Neural progenitor cell (in vitro differentiated cells): ENCODE data around the gene TCF7L2. TPM values are rescaled to one million over a fixed set of nuclear protein-coding genes. Genes with fewer than 3 reads are reported as not detected.
A peak's percentile ranks its signal among the peaks of the same experiment; 100 is the strongest.

Source experiments
- DNase-seq: peaks from one replicate; pipeline ENCODE4 v3.0.0-alpha.2; 2016; ENCODE audit warnings: low spot score
- H2AFZ ChIP-seq: fragments of 200-600 bp; sonication (generic); replicated peaks from 2 replicates; pipeline ENCODE4 v1.6.1; 2016; ENCODE audit warnings: antibody characterized with exemption
- H3F3A ChIP-seq: fragments of 200-600 bp; sonication (generic); 2 replicates; pipeline ENCODE4 v1.6.1; 2016; ENCODE audit warnings: antibody characterized with exemption, low read depth
- H3K27ac ChIP-seq: fragments of 200-600 bp; sonication (generic); 2 replicates; pipeline ENCODE4 v1.5.1; 2016; ENCODE audit warnings: mild to moderate bottlenecking
- H3K27me3 ChIP-seq: fragments of 200-600 bp; sonication (generic); 2 replicates; pipeline ENCODE4 v1.6.1; 2016; ENCODE audit warnings: mild to moderate bottlenecking, moderate library complexity
- H3K36me3 ChIP-seq: fragments of 200-600 bp; sonication (generic); 2 replicates; pipeline ENCODE4 v1.5.1; 2016
- H3K4me1 ChIP-seq: fragments of 200-600 bp; sonication (generic); 2 replicates; pipeline ENCODE4 v1.6.1; 2016; ENCODE audit warnings: mixed run types
- H3K4me2 ChIP-seq: fragments of 200-600 bp; sonication (generic); 2 replicates; pipeline ENCODE4 v1.6.1; 2016
- H3K4me3 ChIP-seq: fragments of 200-600 bp; sonication (generic); 2 replicates; pipeline ENCODE4 v1.5.1; 2016
- H3K79me2 ChIP-seq: fragments of 200-600 bp; sonication (generic); 2 replicates; pipeline ENCODE4 v1.6.1; 2016; ENCODE audit warnings: low read depth
- H3K9ac ChIP-seq: fragments of 200-600 bp; sonication (generic); 2 replicates; pipeline ENCODE4 v1.6.1; 2016
- H3K9me3 ChIP-seq: fragments of 200-600 bp; sonication (generic); 2 replicates; pipeline ENCODE4 v1.5.1; 2016; ENCODE audit warnings: low read depth
- H4K20me1 ChIP-seq: fragments of 200-600 bp; sonication (generic); 2 replicates; pipeline ENCODE4 v1.6.1; 2016; ENCODE audit warnings: low read depth
- H3K27ac Mint-ChIP-seq: 3 replicates; pipeline ENCODE4 v1.8.0; 2021; ENCODE audit warnings: mixed read lengths
- H3K27me3 Mint-ChIP-seq: 2 replicates; pipeline ENCODE4 v1.8.0; 2022; ENCODE audit warnings: low read depth, mild to moderate bottlenecking, inconsistent platforms, moderate library complexity, mixed read lengths; ENCODE audit not compliant: insufficient read depth
- H3K36me3 Mint-ChIP-seq: 3 replicates; pipeline ENCODE4 v1.8.0; 2021; ENCODE audit warnings: mixed read lengths
- H3K4me1 Mint-ChIP-seq: 3 replicates; pipeline ENCODE4 v1.8.0; 2021; ENCODE audit warnings: mixed read lengths
- H3K4me3 Mint-ChIP-seq: 3 replicates; pipeline ENCODE4 v1.8.0; 2021; ENCODE audit warnings: mild to moderate bottlenecking, moderate library complexity, mixed read lengths
- H3K9me3 Mint-ChIP-seq: 3 replicates; pipeline ENCODE4 v1.8.0; 2020; ENCODE audit warnings: mixed read lengths
- EZH2 ChIP-seq: fragments of 200-600 bp; sonication (generic); IDR thresholded peaks from 2 replicates; pipeline ENCODE4 v1.6.1; 2017; ENCODE audit warnings: antibody characterized with exemption, mild to moderate bottlenecking, moderate library complexity
- EZH2phosphoT487 ChIP-seq: fragments of 200-600 bp; sonication (generic); IDR thresholded peaks from 2 replicates; pipeline ENCODE4 v1.6.1; 2017; ENCODE audit warnings: antibody characterized with exemption
- total RNA-seq: library from RNA; depleted of rRNA; stranded (reverse); fragments of >200 nt; gene quantifications from 2 replicates; pipeline ENCODE4 v1.2.3, GENCODE V29; 2015; ENCODE audit warnings: low replicate concordance
- TF ChIP-seq, protein P1 (sequence below): fragments of 200-600 bp; sonication (generic); IDR thresholded peaks from 2 replicates; pipeline ENCODE4 v1.5.1; 2017; ENCODE audit warnings: antibody characterized with exemption, mild to moderate bottlenecking

The TCF7L2 gene
- total RNA-seq, 1 donor from 2014 or later = 12.3 TPM

DNA sequence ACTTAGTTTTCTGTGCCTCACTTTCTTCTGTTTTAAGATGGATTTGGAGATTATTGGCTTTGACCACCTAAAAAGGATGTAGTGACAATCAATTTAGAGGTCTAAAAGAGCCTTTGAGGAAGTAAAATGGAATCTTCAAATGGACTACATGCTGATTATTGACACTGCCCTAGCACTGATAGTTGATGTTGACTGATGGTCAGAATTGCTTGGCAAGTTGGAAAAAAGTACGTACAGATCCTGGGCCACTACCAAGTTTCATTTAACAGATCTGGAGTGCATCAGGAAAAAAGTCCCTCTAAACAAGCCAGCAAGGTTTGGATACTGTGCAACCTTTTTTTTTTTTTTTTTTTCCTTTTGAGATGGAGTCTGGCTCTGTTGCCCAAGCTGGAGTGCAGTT, 81.1 kb downstream of the TCF7L2 start:
- no peak overlapping the region for H3K27ac Mint-ChIP-seq
- Histone ChIP-seq H3K27ac (no peak overlapping the region), H3K79me2 (peaks cover 98% of the 10 kb centered on the region), H3K9me3 (no peaks in the 10 kb centered on the region), H3K4me3 (no peak overlapping the region), H3K27me3 (no peaks in the 10 kb centered on the region), H4K20me1 (peaks cover 98% of the 10 kb centered on the region), H3K9ac (no peak overlapping the region), H3K4me1 (peaks cover 62% of the 10 kb centered on the region), H3K36me3 (no peaks in the 10 kb centered on the region), H3F3A (peaks cover 54% of the 10 kb centered on the region), H2AFZ (no peak overlapping the region), H3K4me2 (no peak overlapping the region)
- no peak overlapping the region for H3K4me3 Mint-ChIP-seq
- TF ChIP-seq, protein P1, sequence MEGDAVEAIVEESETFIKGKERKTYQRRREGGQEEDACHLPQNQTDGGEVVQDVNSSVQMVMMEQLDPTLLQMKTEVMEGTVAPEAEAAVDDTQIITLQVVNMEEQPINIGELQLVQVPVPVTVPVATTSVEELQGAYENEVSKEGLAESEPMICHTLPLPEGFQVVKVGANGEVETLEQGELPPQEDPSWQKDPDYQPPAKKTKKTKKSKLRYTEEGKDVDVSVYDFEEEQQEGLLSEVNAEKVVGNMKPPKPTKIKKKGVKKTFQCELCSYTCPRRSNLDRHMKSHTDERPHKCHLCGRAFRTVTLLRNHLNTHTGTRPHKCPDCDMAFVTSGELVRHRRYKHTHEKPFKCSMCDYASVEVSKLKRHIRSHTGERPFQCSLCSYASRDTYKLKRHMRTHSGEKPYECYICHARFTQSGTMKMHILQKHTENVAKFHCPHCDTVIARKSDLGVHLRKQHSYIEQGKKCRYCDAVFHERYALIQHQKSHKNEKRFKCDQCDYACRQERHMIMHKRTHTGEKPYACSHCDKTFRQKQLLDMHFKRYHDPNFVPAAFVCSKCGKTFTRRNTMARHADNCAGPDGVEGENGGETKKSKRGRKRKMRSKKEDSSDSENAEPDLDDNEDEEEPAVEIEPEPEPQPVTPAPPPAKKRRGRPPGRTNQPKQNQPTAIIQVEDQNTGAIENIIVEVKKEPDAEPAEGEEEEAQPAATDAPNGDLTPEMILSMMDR = no peak
- TF ChIP-seq EZH2 (no peak), EZH2phosphoT487 (no peak)
- peaks cover 2% of the 10 kb centered on the region for H3K27me3 Mint-ChIP-seq
- H3K9me3 Mint-ChIP-seq = no peaks in the 10 kb centered on the region
- H3K4me1 Mint-ChIP-seq = peaks cover 35% of the 10 kb centered on the region
- H3K36me3 Mint-ChIP-seq = peaks cover 17% of the 10 kb centered on the region
- no peak for DNase-seq

DNA sequence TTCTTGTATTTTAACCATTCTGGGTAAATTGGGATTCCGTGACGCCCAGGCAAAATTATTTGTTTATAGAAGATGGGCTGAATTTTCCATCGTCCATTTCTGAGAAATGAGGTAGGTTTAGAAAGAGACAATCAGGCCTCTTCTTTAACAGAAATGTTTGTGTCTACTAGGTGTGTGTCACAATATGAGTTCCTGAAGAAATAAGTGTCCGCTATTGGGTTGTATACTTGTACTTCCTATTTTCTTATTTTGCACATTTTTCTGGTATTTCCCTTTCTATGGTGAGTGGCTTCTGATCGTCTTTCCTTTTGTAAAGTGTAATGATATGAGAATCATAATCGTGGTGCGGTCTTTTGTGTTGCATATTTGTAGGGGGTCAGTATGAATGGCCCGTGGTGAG, 83.9 kb downstream of the TCF7L2 start:
- Histone ChIP-seq H2AFZ (no peak overlapping the region), H3K27ac (no peak overlapping the region), H3K9ac (no peak overlapping the region), H3K27me3 (no peaks in the 10 kb centered on the region), H4K20me1 (peaks cover 97% of the 10 kb centered on the region), H3K4me2 (no peak overlapping the region), H3K4me1 (peaks cover 62% of the 10 kb centered on the region), H3F3A (peaks cover 26% of the 10 kb centered on the region), H3K4me3 (no peak overlapping the region), H3K79me2 (peaks cover 100% of the 10 kb centered on the region), H3K36me3 (no peaks in the 10 kb centered on the region), H3K9me3 (no peaks in the 10 kb centered on the region)
- no peak for TF ChIP-seq EZH2phosphoT487
- TF ChIP-seq, protein P1 = no peak
- no peak for TF ChIP-seq EZH2
- Mint-ChIP-seq H3K27ac (no peak overlapping the region), H3K9me3 (no peaks in the 10 kb centered on the region), H3K4me1 (peaks cover 9% of the 10 kb centered on the region), H3K27me3 (peaks cover 2% of the 10 kb centered on the region), H3K36me3 (peaks cover 18% of the 10 kb centered on the region), H3K4me3 (peak overlapping the region; percentile 37)
- no peak for DNase-seq

DNA sequence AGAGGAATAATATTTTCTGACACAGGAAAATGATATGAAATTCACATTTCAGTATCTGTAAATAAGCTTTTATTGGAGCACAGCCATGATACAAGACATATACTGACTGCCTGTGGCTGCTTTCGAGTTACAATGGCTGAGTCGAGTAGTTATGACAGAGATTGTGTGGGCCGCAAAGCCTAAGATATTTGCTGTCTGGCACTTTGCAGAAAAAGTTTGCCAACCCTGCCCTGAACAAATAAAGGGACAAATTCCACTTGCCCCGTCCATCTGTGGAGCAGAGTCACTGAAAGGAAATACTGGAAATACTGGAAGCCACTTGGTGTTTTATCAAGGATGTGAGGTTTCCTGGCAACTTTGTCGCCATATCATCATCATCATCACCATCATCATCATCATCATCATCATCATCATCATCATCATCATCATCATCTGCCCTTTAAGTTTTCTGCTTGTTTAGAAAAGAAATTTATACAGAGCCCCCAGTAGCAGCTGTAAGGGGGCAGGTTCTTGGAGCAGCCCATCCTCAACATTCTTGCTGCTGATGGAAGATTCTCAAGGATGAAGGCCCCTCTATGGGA, 85.8 kb downstream of the TCF7L2 start:
- Histone ChIP-seq H3K27ac (no peak overlapping the region), H3K79me2 (peaks cover 100% of the 10 kb centered on the region), H2AFZ (no peak overlapping the region), H3K4me2 (no peak overlapping the region), H4K20me1 (peaks cover 93% of the 10 kb centered on the region), H3F3A (peaks cover 21% of the 10 kb centered on the region), H3K27me3 (no peaks in the 10 kb centered on the region), H3K9me3 (no peaks in the 10 kb centered on the region), H3K9ac (no peak overlapping the region), H3K4me3 (no peak overlapping the region), H3K4me1 (peaks cover 57% of the 10 kb centered on the region), H3K36me3 (no peaks in the 10 kb centered on the region)
- Mint-ChIP-seq H3K27me3 (peaks cover 2% of the 10 kb centered on the region), H3K27ac (no peak overlapping the region), H3K9me3 (no peaks in the 10 kb centered on the region), H3K4me3 (no peak overlapping the region), H3K4me1 (peaks cover 3% of the 10 kb centered on the region), H3K36me3 (peaks cover 19% of the 10 kb centered on the region)
- TF ChIP-seq EZH2phosphoT487 (no peak), EZH2 (no peak)
- TF ChIP-seq, protein P1 = no peak
- no peak for DNase-seq
